Neural progenitor cell (in vitro differentiated cells): ENCODE measurements around the gene SYNDIG1L.

ENCODE experiments used
- EZH2phosphoT487 ChIP-seq: fragments of 200-600 bp; sonication (generic); IDR thresholded peaks from 2 replicates; pipeline ENCODE4 v1.6.1; 2017; ENCODE audit warnings: antibody characterized with exemption
- TF ChIP-seq, protein P1 (sequence below): fragments of 200-600 bp; sonication (generic); IDR thresholded peaks from 2 replicates; pipeline ENCODE4 v1.5.1; 2017; ENCODE audit warnings: antibody characterized with exemption, mild to moderate bottlenecking

DNA sequence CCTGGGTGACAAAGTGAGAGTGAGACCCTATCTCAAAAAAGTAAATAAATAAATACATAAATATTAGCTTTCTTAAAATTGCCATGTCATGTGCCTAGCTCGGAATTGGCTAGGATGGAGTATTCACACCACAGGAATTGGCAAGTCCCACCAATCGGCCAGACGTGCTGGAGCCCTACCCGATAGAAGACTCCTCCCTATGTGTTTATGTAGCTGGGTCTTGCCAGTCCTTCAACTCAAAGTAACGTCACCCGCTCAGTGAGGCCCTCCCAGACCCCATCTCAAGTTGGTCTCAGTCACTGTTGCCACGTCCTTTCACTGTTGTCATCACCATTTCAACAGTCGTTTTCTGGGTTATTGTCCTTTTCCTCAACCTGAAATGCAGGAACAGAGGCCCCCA lies 57.6 kb downstream of the SYNDIG1L start:
- TF ChIP-seq, protein P1, sequence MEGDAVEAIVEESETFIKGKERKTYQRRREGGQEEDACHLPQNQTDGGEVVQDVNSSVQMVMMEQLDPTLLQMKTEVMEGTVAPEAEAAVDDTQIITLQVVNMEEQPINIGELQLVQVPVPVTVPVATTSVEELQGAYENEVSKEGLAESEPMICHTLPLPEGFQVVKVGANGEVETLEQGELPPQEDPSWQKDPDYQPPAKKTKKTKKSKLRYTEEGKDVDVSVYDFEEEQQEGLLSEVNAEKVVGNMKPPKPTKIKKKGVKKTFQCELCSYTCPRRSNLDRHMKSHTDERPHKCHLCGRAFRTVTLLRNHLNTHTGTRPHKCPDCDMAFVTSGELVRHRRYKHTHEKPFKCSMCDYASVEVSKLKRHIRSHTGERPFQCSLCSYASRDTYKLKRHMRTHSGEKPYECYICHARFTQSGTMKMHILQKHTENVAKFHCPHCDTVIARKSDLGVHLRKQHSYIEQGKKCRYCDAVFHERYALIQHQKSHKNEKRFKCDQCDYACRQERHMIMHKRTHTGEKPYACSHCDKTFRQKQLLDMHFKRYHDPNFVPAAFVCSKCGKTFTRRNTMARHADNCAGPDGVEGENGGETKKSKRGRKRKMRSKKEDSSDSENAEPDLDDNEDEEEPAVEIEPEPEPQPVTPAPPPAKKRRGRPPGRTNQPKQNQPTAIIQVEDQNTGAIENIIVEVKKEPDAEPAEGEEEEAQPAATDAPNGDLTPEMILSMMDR: no peak
- TF ChIP-seq EZH2phosphoT487: no peak
